Measurements from ENCODE around the gene ETV3.

ETV3 gene

GRCh38 chr1:157162345-157162744 is 24.1 kb upstream of the ETV3 start:
- in situ Hi-C loops (cut with HindIII; ENCODE audit: low sequenced_read_pairs): no loop called here

- in situ Hi-C loops (cut with HindIII; ENCODE audit: low sequenced_read_pairs): no loop called here
These were observed 23.7 kb upstream of the ETV3 start for GRCh38 chr1:157161901-157162300.

GRCh38 chr1:157158967-157159366 is 20.8 kb upstream of the ETV3 start:
- in situ Hi-C loops (cut with HindIII; ENCODE audit: low sequenced_read_pairs): no loop called here

- in situ Hi-C loops (cut with HindIII; ENCODE audit: low sequenced_read_pairs): no loop called here
These were observed 19.5 kb upstream of the ETV3 start for GRCh38 chr1:157157501-157158190.

- in situ Hi-C loops (cut with HindIII; ENCODE audit: low sequenced_read_pairs): no loop called here
These were observed 17.9 kb upstream of the ETV3 start for GRCh38 chr1:157156058-157156541.

GRCh38 chr1:157155658-157156057 is 17.5 kb upstream of the ETV3 start:
- in situ Hi-C loops (cut with HindIII; ENCODE audit: low sequenced_read_pairs): no loop called here

GRCh38 chr1:157154940-157155514 is 16.8 kb upstream of the ETV3 start:
- in situ Hi-C loops (cut with HindIII; ENCODE audit: low sequenced_read_pairs): no loop called here

- in situ Hi-C loops (cut with HindIII; ENCODE audit: low sequenced_read_pairs): no loop called here
These were observed 16.1 kb upstream of the ETV3 start for GRCh38 chr1:157154291-157154690.

GRCh38 chr1:157153746-157154145 is 15.6 kb upstream of the ETV3 start:
- in situ Hi-C loops (cut with HindIII; ENCODE audit: low sequenced_read_pairs): no loop called here

- in situ Hi-C loops (cut with HindIII; ENCODE audit: low sequenced_read_pairs): no loop called here
These were observed 14.3 kb upstream of the ETV3 start for GRCh38 chr1:157152510-157152909.

GRCh38 chr1:157151506-157151905 is 13.3 kb upstream of the ETV3 start:
- in situ Hi-C loops (cut with HindIII; ENCODE audit: low sequenced_read_pairs): no loop called here

- in situ Hi-C loops (cut with HindIII; ENCODE audit: low sequenced_read_pairs): no loop called here
These were observed 12.9 kb upstream of the ETV3 start for GRCh38 chr1:157151073-157151472.

- in situ Hi-C loops (cut with HindIII; ENCODE audit: low sequenced_read_pairs): no loop called here
These were observed 12.4 kb upstream of the ETV3 start for GRCh38 chr1:157150631-157151030.

- in situ Hi-C loops (cut with HindIII; ENCODE audit: low sequenced_read_pairs): no loop called here
These were observed 9.9 kb upstream of the ETV3 start for GRCh38 chr1:157147906-157148700.

- in situ Hi-C loops (cut with HindIII; ENCODE audit: low sequenced_read_pairs): no loop called here
These were observed 8.8 kb upstream of the ETV3 start for GRCh38 chr1:157147037-157147436.

GRCh38 chr1:157146244-157146643 is 8.0 kb upstream of the ETV3 start:
- in situ Hi-C loops (cut with HindIII; ENCODE audit: low sequenced_read_pairs): no loop called here

GRCh38 chr1:157145076-157145475 is 6.9 kb upstream of the ETV3 start:
- in situ Hi-C loops (cut with HindIII; ENCODE audit: low sequenced_read_pairs): no loop called here

- in situ Hi-C loops (cut with HindIII; ENCODE audit: low sequenced_read_pairs): no loop called here
These were observed 6.3 kb upstream of the ETV3 start for GRCh38 chr1:157144509-157144908.

GRCh38 chr1:157142765-157143423 is 4.7 kb upstream of the ETV3 start:
- in situ Hi-C loops (cut with HindIII; ENCODE audit: low sequenced_read_pairs): no loop called here

GRCh38 chr1:157142201-157142600 is 4.0 kb upstream of the ETV3 start:
- in situ Hi-C loops (cut with HindIII; ENCODE audit: low sequenced_read_pairs): no loop called here

GRCh38 chr1:157141212-157141855 is 3.1 kb upstream of the ETV3 start:
- in situ Hi-C loops (cut with HindIII; ENCODE audit: low sequenced_read_pairs): no loop called here

Measured in DLD1 (cell line).